SH-SY5Y (cell line): ENCODE data around the gene DCUN1D5.

Source experiments
- GATA2 ChIP-seq: IDR thresholded peaks from 2 replicates; pipeline ENCODE4 v1.6.1; 2011; ENCODE audit warnings: mild to moderate bottlenecking, low read depth, low read length
- GATA3 ChIP-seq: IDR thresholded peaks from 2 replicates; pipeline ENCODE4 v1.6.1; 2011; ENCODE audit warnings: low read depth, mild to moderate bottlenecking, low read length, moderate library complexity

DNA sequence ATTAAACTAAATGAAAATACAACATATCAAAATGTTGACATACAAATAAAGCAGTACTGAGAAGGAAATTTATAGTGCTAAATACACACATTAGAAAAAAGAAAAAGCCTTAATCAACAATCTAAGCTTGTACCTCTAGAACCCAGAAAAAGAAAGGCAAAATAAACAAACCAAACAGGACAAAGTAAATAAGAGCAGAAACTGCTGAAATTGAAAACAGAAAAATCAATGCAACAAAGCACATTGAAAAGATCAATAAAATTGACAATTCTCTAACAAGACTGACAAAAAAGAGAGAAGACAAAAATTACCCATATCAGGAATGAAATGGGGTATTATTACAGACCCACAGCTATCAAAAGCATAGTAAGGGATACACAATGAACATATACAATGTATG, 21.0 kb downstream of the DCUN1D5 start:
- TF ChIP-seq GATA2 (no peak), GATA3 (no peak)
